ENCODE data around the gene RPS19BP1.
"Not testable (repeated sequence)": the region's sequence is repeated elsewhere in the genome, so short reads cannot be mapped to it uniquely, and the experiment has no call there.

DNA sequence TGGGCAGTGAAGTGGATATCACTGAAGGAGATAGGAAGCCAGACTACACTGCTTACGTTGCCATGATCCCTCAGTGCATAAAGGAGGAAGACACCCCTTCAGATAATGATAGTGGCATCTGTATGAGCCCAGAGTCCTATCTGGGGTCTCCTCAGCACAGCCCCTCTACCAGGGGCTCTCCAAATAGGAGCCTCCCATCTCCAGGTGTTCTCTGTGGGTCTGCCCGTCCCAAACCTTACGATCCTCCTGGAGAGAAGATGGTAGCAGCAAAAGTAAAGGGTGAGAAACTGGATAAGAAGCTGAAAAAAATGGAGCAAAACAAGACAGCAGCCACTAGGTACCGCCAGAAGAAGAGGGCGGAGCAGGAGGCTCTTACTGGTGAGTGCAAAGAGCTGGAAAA is 10.5 kb downstream of the RPS19BP1 start:
- TF ChIP-seq, protein P1, sequence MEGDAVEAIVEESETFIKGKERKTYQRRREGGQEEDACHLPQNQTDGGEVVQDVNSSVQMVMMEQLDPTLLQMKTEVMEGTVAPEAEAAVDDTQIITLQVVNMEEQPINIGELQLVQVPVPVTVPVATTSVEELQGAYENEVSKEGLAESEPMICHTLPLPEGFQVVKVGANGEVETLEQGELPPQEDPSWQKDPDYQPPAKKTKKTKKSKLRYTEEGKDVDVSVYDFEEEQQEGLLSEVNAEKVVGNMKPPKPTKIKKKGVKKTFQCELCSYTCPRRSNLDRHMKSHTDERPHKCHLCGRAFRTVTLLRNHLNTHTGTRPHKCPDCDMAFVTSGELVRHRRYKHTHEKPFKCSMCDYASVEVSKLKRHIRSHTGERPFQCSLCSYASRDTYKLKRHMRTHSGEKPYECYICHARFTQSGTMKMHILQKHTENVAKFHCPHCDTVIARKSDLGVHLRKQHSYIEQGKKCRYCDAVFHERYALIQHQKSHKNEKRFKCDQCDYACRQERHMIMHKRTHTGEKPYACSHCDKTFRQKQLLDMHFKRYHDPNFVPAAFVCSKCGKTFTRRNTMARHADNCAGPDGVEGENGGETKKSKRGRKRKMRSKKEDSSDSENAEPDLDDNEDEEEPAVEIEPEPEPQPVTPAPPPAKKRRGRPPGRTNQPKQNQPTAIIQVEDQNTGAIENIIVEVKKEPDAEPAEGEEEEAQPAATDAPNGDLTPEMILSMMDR (IDR thresholded peaks at IDR 0.05; ENCODE audit: insufficient read depth, low read depth, low read length) = not testable (repeated sequence)
- not testable (repeated sequence) for TF ChIP-seq EZH2 (IDR thresholded peaks at IDR 0.05; ENCODE audit: insufficient read depth, low read length)

All from astrocyte (in vitro differentiated cells and primary cell).